ENCODE data around the gene SEMA5B.

GRCh38 chr3:122912772-122913538 is 114.6 kb downstream of the SEMA5B start:
- TF ChIP-seq CTCF (optimal IDR thresholded peaks at IDR 0.05 in 1 of 3, IDR thresholded peaks at IDR 0.05 in 1 of 3, conservative IDR thresholded peaks at IDR 0.05 in 1 of 3; ENCODE audit: extremely low read depth in 1 of 3, insufficient read depth in 2 of 3, low read length in 3 of 3): no peak
- peak; percentile 61 for TF ChIP-seq EZH2 (IDR thresholded peaks at IDR 0.05; ENCODE audit: low read length)
